Measurements from ENCODE around the gene NEDD4L.

- TF ChIP-seq CTCF (conservative IDR thresholded peaks at IDR 0.05): no peak
- no peak for TF ChIP-seq EZH2 (IDR thresholded peaks at IDR 0.05; ENCODE audit: low read depth)
Observed at GRCh38 chr18:58124475-58124874, 80.4 kb downstream of the NEDD4L start.

All from PC-9 (cell line).